Measurements from ENCODE around the gene HACD3.

Gene HACD3

GRCh38 chr15:65580287-65580686 is 50.0 kb downstream of the HACD3 start:
- TF ChIP-seq CTCF (IDR thresholded peaks at IDR 0.05; ENCODE audit: extremely low read depth, missing control alignments): no peak
- DNase-seq (ENCODE audit: low spot score): no peak

DNA sequence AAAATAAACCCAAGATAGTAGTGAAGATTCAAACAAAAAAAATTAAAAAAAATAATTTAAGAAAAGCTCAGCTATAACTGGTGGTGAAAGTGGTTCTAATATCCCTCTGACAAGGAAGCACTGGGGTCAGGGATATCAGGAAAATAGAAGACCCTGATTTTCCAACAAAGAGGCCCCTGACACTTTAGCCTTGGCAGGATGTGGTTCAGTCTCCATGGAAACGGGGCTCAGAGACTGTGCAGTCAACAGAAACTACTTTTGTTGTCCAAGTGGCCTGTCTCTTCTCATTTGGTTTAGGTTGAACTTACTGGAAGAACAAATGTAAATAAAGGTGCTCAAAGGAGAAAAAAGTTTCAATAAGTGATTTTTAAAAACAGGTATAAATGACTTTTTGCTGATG is 53.4 kb downstream of the HACD3 start:
- DNase-seq (ENCODE audit: low spot score): peak; percentile 58
- no peak for TF ChIP-seq CTCF (IDR thresholded peaks at IDR 0.05; ENCODE audit: extremely low read depth, missing control alignments)

GRCh38 chr15:65584241-65584640 is 54.0 kb downstream of the HACD3 start:
- DNase-seq (ENCODE audit: low spot score): no peak
- no peak for TF ChIP-seq CTCF (IDR thresholded peaks at IDR 0.05; ENCODE audit: extremely low read depth, missing control alignments)

DNA sequence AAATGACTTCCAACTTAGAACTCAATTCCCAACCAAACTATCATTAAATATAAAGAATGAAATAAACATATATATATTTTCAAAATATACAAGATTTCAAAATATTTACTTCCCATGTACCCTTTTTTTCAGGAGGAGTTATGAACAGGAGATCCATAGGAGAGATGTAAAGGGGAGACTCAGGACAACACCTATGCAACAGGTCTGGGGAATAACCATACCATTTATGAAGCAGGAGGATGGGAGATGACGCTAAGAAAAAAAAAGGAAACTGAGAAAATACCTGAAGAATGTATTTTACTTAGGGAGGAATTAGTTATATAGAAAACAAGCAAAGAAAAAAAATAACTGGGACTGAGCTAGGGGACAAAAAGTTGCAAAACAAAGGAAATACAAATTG is 56.8 kb downstream of the HACD3 start:
- no peak for TF ChIP-seq CTCF (IDR thresholded peaks at IDR 0.05; ENCODE audit: extremely low read depth, missing control alignments)
- no peak for DNase-seq (ENCODE audit: low spot score)

GRCh38 chr15:65595960-65596359 is 65.7 kb downstream of the HACD3 start:
- no peak for TF ChIP-seq CTCF (IDR thresholded peaks at IDR 0.05; ENCODE audit: extremely low read depth, missing control alignments)
- no peak for DNase-seq (ENCODE audit: low spot score)

DNA sequence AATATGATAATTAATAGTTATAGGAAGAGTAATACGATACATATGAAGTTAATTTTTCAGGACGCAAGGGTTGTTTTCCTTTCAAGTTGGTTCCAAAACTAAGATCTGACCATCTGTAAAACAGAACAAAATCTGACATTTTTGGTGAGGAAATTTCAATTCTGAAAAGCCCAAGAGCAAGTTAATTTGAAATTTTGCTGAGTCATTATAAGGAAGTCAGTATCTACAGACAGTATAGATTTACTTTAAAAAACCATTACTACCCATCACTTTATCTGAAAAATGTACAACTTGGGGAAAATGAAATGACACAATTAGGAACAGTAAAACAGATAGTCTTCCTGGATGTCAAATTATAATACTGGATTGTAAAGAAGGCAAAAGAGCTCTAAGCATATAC is 68.2 kb downstream of the HACD3 start:
- DNase-seq (ENCODE audit: low spot score): no peak
- no peak for TF ChIP-seq CTCF (IDR thresholded peaks at IDR 0.05; ENCODE audit: extremely low read depth, missing control alignments)

DNA sequence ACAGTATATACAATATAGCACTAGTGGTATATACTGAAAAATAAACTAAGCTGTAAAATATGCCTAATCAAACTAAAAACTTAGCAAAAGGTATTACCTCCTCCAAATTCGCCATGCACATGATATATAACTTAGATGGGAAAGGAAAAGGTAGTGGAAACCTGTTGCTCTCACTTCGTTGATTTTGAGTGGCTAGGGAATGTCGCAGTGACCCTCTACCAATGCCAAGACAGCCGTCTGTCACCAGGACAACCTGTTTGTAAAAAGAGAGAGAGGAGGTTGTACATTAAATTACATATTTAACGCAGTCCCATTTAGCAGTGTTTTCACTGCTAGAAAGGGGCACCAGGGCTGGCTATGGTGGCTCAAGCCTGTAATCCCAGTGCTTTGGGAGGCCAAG is 69.4 kb downstream of the HACD3 start:
- TF ChIP-seq CTCF (IDR thresholded peaks at IDR 0.05; ENCODE audit: extremely low read depth, missing control alignments): no peak
- DNase-seq (ENCODE audit: low spot score): no peak
